H7 (cell line): ENCODE results near the gene HSBP1L1. TPM values are rescaled to one million over a fixed set of nuclear protein-coding genes. Genes with fewer than 3 reads are reported as not detected.

Experiments used
- DNase-seq: peaks from one replicate; pipeline ENCODE4 v3.0.0; 2012
- H3K27me3 ChIP-seq: 2 replicates; pipeline ENCODE4 v1.6.0; 2011; ENCODE audit warnings: mild to moderate bottlenecking, low read length; ENCODE audit not compliant: control insufficient read depth, insufficient read depth
- H3K36me3 ChIP-seq: replicated peaks from 2 replicates; pipeline ENCODE4 v1.5.1; 2011; ENCODE audit warnings: low read length; ENCODE audit not compliant: control insufficient read depth, insufficient read depth
- H3K4me3 ChIP-seq: 2 replicates; pipeline ENCODE4 v1.5.1; 2011; ENCODE audit warnings: low read depth, mild to moderate bottlenecking, control low read depth, low read length, moderate library complexity; ENCODE audit not compliant: insufficient read depth
- total RNA-seq: library from RNA; depleted of rRNA; stranded (reverse); fragments of >200 nt; shearing (Covaris generic); gene quantifications from 2 replicates; pipeline ENCODE4 v1.2.3, GENCODE V29; 2014

Gene HSBP1L1
- total RNA-seq, 1 experiment from 2014 or later: 2.8 TPM

DNA sequence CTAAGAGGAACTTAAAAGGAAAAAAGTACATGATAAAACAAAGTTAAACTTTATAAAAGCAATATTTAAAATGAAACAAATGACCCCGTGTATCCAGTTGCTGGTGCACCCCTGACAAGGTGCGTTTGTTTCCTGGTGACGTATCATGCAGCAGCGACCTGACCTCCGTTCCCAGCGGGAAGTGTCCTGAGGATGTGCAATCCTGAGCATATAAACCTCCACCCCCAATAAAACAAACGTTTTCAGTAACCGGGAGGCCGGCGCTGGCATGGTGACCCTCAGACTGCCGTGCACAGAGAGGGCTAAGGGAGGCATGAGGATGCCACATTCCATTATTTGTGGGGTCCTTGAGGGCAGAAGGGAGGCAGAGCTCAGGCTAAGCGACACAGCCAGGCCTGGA lies 27.8 kb upstream of the HSBP1L1 start:
- Histone ChIP-seq H3K4me3 (no peak overlapping the region), H3K36me3 (no peaks in the 10 kb centered on the region), H3K27me3 (no peaks in the 10 kb centered on the region)
- no peak for DNase-seq

- H3K36me3 ChIP-seq: no peaks in the 10 kb centered on the region
- H3K4me3 ChIP-seq: no peak overlapping the region
- H3K27me3 ChIP-seq: no peaks in the 10 kb centered on the region
- DNase-seq: no peak
Measured at GRCh38 chr18:79937103-79937860, 27.2 kb upstream of the HSBP1L1 start.

- no peak for DNase-seq
- Histone ChIP-seq H3K4me3 (no peak overlapping the region), H3K36me3 (no peaks in the 10 kb centered on the region), H3K27me3 (no peaks in the 10 kb centered on the region)
Measured at GRCh38 chr18:79938196-79938595, 26.2 kb upstream of the HSBP1L1 start.

- Histone ChIP-seq H3K27me3 (no peaks in the 10 kb centered on the region), H3K36me3 (no peaks in the 10 kb centered on the region)
- DNase-seq: no peak
Measured at GRCh38 chr18:79939096-79939495, 25.3 kb upstream of the HSBP1L1 start.

GRCh38 chr18:79940126-79940813 lies 24.2 kb upstream of the HSBP1L1 start:
- H3K27me3 ChIP-seq: no peaks in the 10 kb centered on the region
- no peak overlapping the region for H3K4me3 ChIP-seq
- H3K36me3 ChIP-seq: no peaks in the 10 kb centered on the region
- DNase-seq: no peak

More at GRCh38 chr18:79939096-79939495, 25.3 kb upstream of the HSBP1L1 start:
- no peak overlapping the region for H3K4me3 ChIP-seq

DNA sequence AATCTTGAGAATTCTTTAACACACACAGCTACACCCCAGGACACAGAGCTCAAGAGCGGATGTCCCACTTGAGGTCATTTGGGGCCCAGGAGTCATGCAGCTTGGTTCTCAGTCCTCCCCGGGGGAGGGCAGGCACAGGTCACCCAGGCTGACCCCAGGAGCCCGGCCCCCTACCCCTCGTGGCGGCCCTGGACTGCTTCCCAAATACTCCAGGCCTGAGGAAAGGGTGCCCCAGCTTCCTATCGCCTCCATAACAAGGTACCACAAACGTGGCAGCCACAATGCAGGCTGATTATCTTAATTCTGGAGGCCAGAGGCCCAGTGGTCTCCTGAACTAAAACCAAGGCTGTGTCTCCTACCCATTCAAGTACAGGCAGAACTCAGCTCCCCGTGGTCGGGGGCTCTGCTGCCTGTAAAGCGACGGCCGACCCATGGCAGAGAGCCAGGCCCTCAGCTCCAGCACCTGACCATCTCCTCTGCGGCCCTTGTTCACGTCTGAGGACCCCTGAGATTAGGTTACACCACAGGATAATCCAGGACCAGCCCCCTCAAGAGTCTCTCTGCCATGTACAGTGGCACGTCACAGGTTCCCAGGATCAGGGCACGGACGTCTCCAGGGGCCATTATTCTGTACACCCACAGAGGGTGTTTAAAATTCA lies 23.5 kb upstream of the HSBP1L1 start:
- Histone ChIP-seq H3K36me3 (no peaks in the 10 kb centered on the region), H3K4me3 (no peak overlapping the region), H3K27me3 (no peaks in the 10 kb centered on the region)
- no peak for DNase-seq

DNA sequence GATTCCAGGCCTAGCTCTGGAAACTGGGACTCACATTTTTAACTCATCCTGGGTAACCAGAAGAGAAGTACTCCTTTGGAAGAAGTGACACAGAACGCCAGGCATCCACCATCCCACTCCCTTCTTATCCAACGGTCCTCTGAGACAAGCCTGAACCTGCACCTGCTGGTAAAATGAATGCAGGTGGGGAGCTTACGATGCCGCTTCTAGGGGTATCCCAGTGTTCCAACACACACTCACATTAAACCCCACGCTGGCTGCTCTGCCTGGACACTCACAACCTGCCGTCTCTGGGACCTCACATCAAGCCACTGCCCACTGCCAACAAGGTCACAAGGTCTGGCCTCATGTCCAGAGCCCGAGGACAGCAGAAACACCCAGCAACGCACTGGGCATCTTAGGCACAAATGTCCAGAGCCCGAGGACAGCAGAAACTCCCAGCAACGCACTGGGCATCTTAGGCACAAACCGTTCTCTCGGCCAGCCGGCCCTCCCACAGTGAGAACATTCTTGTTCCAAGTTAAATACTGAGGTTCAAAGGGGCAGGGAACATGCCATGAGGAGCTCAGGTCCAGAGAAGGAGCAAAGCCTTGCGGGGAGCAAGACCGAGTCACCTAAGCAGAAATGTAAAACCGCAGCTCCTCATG lies 22.8 kb upstream of the HSBP1L1 start:
- Histone ChIP-seq H3K27me3 (no peaks in the 10 kb centered on the region), H3K36me3 (no peaks in the 10 kb centered on the region), H3K4me3 (no peak overlapping the region)
- no peak for DNase-seq

GRCh38 chr18:79942211-79942610 lies 22.2 kb upstream of the HSBP1L1 start:
- no peak for DNase-seq
- H3K36me3 ChIP-seq: no peaks in the 10 kb centered on the region
- no peaks in the 10 kb centered on the region for H3K27me3 ChIP-seq
- H3K4me3 ChIP-seq: no peak overlapping the region

GRCh38 chr18:79942786-79943607 lies 21.4 kb upstream of the HSBP1L1 start:
- Histone ChIP-seq H3K36me3 (no peaks in the 10 kb centered on the region), H3K4me3 (no peak overlapping the region), H3K27me3 (no peaks in the 10 kb centered on the region)
- no peak for DNase-seq

- H3K36me3 ChIP-seq: no peaks in the 10 kb centered on the region
- H3K27me3 ChIP-seq: no peaks in the 10 kb centered on the region
- no peak for DNase-seq
- no peak overlapping the region for H3K4me3 ChIP-seq
Measured at GRCh38 chr18:79943608-79944125, 20.8 kb upstream of the HSBP1L1 start.

GRCh38 chr18:79944126-79944731 lies 20.2 kb upstream of the HSBP1L1 start:
- Histone ChIP-seq H3K27me3 (no peaks in the 10 kb centered on the region), H3K4me3 (no peak overlapping the region), H3K36me3 (no peaks in the 10 kb centered on the region)
- no peak for DNase-seq

- DNase-seq: no peak
- no peaks in the 10 kb centered on the region for H3K27me3 ChIP-seq
- H3K36me3 ChIP-seq: no peaks in the 10 kb centered on the region
- H3K4me3 ChIP-seq: no peak overlapping the region
Measured at GRCh38 chr18:79944746-79945117, 19.7 kb upstream of the HSBP1L1 start.

- DNase-seq: no peak
- Histone ChIP-seq H3K36me3 (no peaks in the 10 kb centered on the region), H3K4me3 (no peak overlapping the region), H3K27me3 (peaks cover 2% of the 10 kb centered on the region)
Measured at GRCh38 chr18:79945118-79946042, 19.1 kb upstream of the HSBP1L1 start.
